Activated naive CD8-positive, alpha-beta T cell treated with anti-CD3 and anti-CD28 coated beads for 36 hours (primary cell): ENCODE measurements around the gene FSTL5. TPM values are rescaled to one million over a fixed set of nuclear protein-coding genes. Genes with fewer than 3 reads are reported as not detected.

Experiments used
- DNase-seq: peaks from one replicate; pipeline ENCODE4 v3.0.0; 2021
- H3K27ac Mint-ChIP-seq: one replicate; pipeline ENCODE4 v1.8.0; 2022; ENCODE audit warnings: mild to moderate bottlenecking, moderate library complexity, mixed read lengths
- H3K27me3 Mint-ChIP-seq: one replicate; pipeline ENCODE4 v1.8.0; 2022; ENCODE audit warnings: mild to moderate bottlenecking, mixed read lengths
- H3K36me3 Mint-ChIP-seq: one replicate; pipeline ENCODE4 v1.8.0; 2021; ENCODE audit warnings: mild to moderate bottlenecking, mixed read lengths
- H3K4me1 Mint-ChIP-seq: one replicate; pipeline ENCODE4 v1.8.0; 2021; ENCODE audit warnings: mixed read lengths
- H3K4me3 Mint-ChIP-seq: one replicate; pipeline ENCODE4 v1.8.0; 2022; ENCODE audit warnings: mild to moderate bottlenecking, moderate library complexity, mixed read lengths
- H3K9me3 Mint-ChIP-seq: one replicate; pipeline ENCODE4 v1.8.0; 2022; ENCODE audit warnings: mixed read lengths
- total RNA-seq, 2 experiments: library from RNA; stranded (reverse); gene quantifications; one replicate each; pipeline ENCODE4 v1.2.3, GENCODE V29; 2021

Gene FSTL5
- total RNA-seq, 2 experiments from 2014 or later: not detected

GRCh38 chr4:161931089-161931488 lies 232.7 kb downstream of the FSTL5 start:
- H3K4me1 Mint-ChIP-seq: no peaks in the 10 kb centered on the region
- no peak overlapping the region for H3K4me3 Mint-ChIP-seq
- H3K9me3 Mint-ChIP-seq: no peaks in the 10 kb centered on the region
- no peaks in the 10 kb centered on the region for H3K27me3 Mint-ChIP-seq
- H3K36me3 Mint-ChIP-seq: no peaks in the 10 kb centered on the region
- DNase-seq: no peak
- no peak overlapping the region for H3K27ac Mint-ChIP-seq

- Mint-ChIP-seq H3K9me3 (no peaks in the 10 kb centered on the region), H3K4me3 (no peak overlapping the region), H3K27me3 (no peaks in the 10 kb centered on the region), H3K27ac (no peak overlapping the region), H3K36me3 (no peaks in the 10 kb centered on the region), H3K4me1 (no peaks in the 10 kb centered on the region)
- no peak for DNase-seq
Measured at GRCh38 chr4:161929956-161930355, 233.8 kb downstream of the FSTL5 start.

- Mint-ChIP-seq H3K27ac (no peak overlapping the region), H3K4me3 (no peak overlapping the region), H3K4me1 (no peaks in the 10 kb centered on the region), H3K36me3 (no peaks in the 10 kb centered on the region), H3K9me3 (no peaks in the 10 kb centered on the region), H3K27me3 (no peaks in the 10 kb centered on the region)
- DNase-seq: no peak
Measured at GRCh38 chr4:161926033-161926828, 237.6 kb downstream of the FSTL5 start.

- DNase-seq: no peak
- no peak overlapping the region for H3K27ac Mint-ChIP-seq
- H3K36me3 Mint-ChIP-seq: no peaks in the 10 kb centered on the region
- no peak overlapping the region for H3K4me3 Mint-ChIP-seq
- H3K4me1 Mint-ChIP-seq: no peaks in the 10 kb centered on the region
- H3K27me3 Mint-ChIP-seq: no peaks in the 10 kb centered on the region
- no peaks in the 10 kb centered on the region for H3K9me3 Mint-ChIP-seq
Measured at GRCh38 chr4:161920304-161921052, 243.3 kb downstream of the FSTL5 start.

GRCh38 chr4:161919442-161920220 lies 244.2 kb downstream of the FSTL5 start:
- Mint-ChIP-seq H3K4me3 (no peak overlapping the region), H3K36me3 (no peaks in the 10 kb centered on the region), H3K27me3 (no peaks in the 10 kb centered on the region), H3K4me1 (no peaks in the 10 kb centered on the region), H3K27ac (no peak overlapping the region), H3K9me3 (peaks cover 2% of the 10 kb centered on the region)
- no peak for DNase-seq

- peaks cover 2% of the 10 kb centered on the region for H3K9me3 Mint-ChIP-seq
- no peak overlapping the region for H3K27ac Mint-ChIP-seq
- no peaks in the 10 kb centered on the region for H3K36me3 Mint-ChIP-seq
- DNase-seq: no peak
- H3K4me3 Mint-ChIP-seq: no peak overlapping the region
- no peaks in the 10 kb centered on the region for H3K27me3 Mint-ChIP-seq
- H3K4me1 Mint-ChIP-seq: no peaks in the 10 kb centered on the region
Measured at GRCh38 chr4:161916035-161916434, 247.8 kb downstream of the FSTL5 start.

- Mint-ChIP-seq H3K4me1 (no peaks in the 10 kb centered on the region), H3K27ac (no peak overlapping the region)
Measured at GRCh38 chr4:161907590-161907955, 256.2 kb downstream of the FSTL5 start.

GRCh38 chr4:161906836-161907589 lies 256.8 kb downstream of the FSTL5 start:
- Mint-ChIP-seq H3K36me3 (no peaks in the 10 kb centered on the region), H3K4me3 (no peak overlapping the region), H3K27ac (no peak overlapping the region), H3K9me3 (peaks cover 2% of the 10 kb centered on the region), H3K27me3 (no peaks in the 10 kb centered on the region), H3K4me1 (no peaks in the 10 kb centered on the region)
- DNase-seq: no peak

More at GRCh38 chr4:161907590-161907955, 256.2 kb downstream of the FSTL5 start:
- Mint-ChIP-seq H3K9me3 (peaks cover 2% of the 10 kb centered on the region), H3K4me3 (no peak overlapping the region), H3K36me3 (no peaks in the 10 kb centered on the region), H3K27me3 (no peaks in the 10 kb centered on the region)
- DNase-seq: no peak

- no peak for DNase-seq
- H3K36me3 Mint-ChIP-seq: no peaks in the 10 kb centered on the region
- H3K9me3 Mint-ChIP-seq: no peaks in the 10 kb centered on the region
- no peaks in the 10 kb centered on the region for H3K27me3 Mint-ChIP-seq
- no peak overlapping the region for H3K4me3 Mint-ChIP-seq
- no peaks in the 10 kb centered on the region for H3K4me1 Mint-ChIP-seq
- H3K27ac Mint-ChIP-seq: no peak overlapping the region
Measured at GRCh38 chr4:161900110-161900509, 263.7 kb downstream of the FSTL5 start.

GRCh38 chr4:161894493-161895167 lies 269.2 kb downstream of the FSTL5 start:
- H3K36me3 Mint-ChIP-seq: no peaks in the 10 kb centered on the region
- H3K4me3 Mint-ChIP-seq: no peak overlapping the region
- H3K4me1 Mint-ChIP-seq: no peaks in the 10 kb centered on the region
- DNase-seq: no peak
- no peaks in the 10 kb centered on the region for H3K9me3 Mint-ChIP-seq
- no peaks in the 10 kb centered on the region for H3K27me3 Mint-ChIP-seq
- H3K27ac Mint-ChIP-seq: no peak overlapping the region

- DNase-seq: no peak
- H3K27ac Mint-ChIP-seq: no peak overlapping the region
- H3K9me3 Mint-ChIP-seq: no peaks in the 10 kb centered on the region
- no peaks in the 10 kb centered on the region for H3K27me3 Mint-ChIP-seq
- no peaks in the 10 kb centered on the region for H3K36me3 Mint-ChIP-seq
- no peaks in the 10 kb centered on the region for H3K4me1 Mint-ChIP-seq
- no peak overlapping the region for H3K4me3 Mint-ChIP-seq
Measured at GRCh38 chr4:161894014-161894413, 269.8 kb downstream of the FSTL5 start.

- Mint-ChIP-seq H3K9me3 (no peaks in the 10 kb centered on the region), H3K4me3 (no peak overlapping the region), H3K27ac (no peak overlapping the region), H3K4me1 (no peaks in the 10 kb centered on the region), H3K36me3 (no peaks in the 10 kb centered on the region), H3K27me3 (no peaks in the 10 kb centered on the region)
- DNase-seq: no peak
Measured at GRCh38 chr4:161893566-161893965, 270.2 kb downstream of the FSTL5 start.

- no peak for DNase-seq
- Mint-ChIP-seq H3K4me1 (no peaks in the 10 kb centered on the region), H3K4me3 (no peak overlapping the region), H3K36me3 (no peaks in the 10 kb centered on the region), H3K9me3 (no peaks in the 10 kb centered on the region), H3K27ac (no peak overlapping the region), H3K27me3 (no peaks in the 10 kb centered on the region)
Measured at GRCh38 chr4:161892951-161893350, 270.8 kb downstream of the FSTL5 start.

- Mint-ChIP-seq H3K27ac (no peak overlapping the region), H3K27me3 (no peaks in the 10 kb centered on the region), H3K4me3 (no peak overlapping the region), H3K4me1 (no peaks in the 10 kb centered on the region), H3K36me3 (no peaks in the 10 kb centered on the region), H3K9me3 (peaks cover 3% of the 10 kb centered on the region)
- DNase-seq: no peak
Measured at GRCh38 chr4:161883157-161883556, 280.6 kb downstream of the FSTL5 start.
